Testis (tissue), 2 donors: Measurements from ENCODE around the gene ATP6V1E1.

Experiments used
- POLR2A ChIP-seq: fragments of 450-650 bp; IDR thresholded peaks from one replicate; pipeline ENCODE4 v1.6.1; 2017; ENCODE audit warnings: antibody characterized with exemption, mild to moderate bottlenecking, moderate library complexity
- TF ChIP-seq, protein P1 (sequence below), 3 experiments: fragments of 450-650 bp in 2 of 3; fragments of 200-600 bp in 1 of 3; sonication (generic) in 1 of 3; IDR thresholded peaks; one replicate each; pipeline ENCODE4 v1.5.1; 2016 to 2019; ENCODE audit warnings: antibody characterized with exemption in 3 of 3, mild to moderate bottlenecking in 2 of 3, moderate library complexity in 1 of 3

- TF ChIP-seq, protein P1, sequence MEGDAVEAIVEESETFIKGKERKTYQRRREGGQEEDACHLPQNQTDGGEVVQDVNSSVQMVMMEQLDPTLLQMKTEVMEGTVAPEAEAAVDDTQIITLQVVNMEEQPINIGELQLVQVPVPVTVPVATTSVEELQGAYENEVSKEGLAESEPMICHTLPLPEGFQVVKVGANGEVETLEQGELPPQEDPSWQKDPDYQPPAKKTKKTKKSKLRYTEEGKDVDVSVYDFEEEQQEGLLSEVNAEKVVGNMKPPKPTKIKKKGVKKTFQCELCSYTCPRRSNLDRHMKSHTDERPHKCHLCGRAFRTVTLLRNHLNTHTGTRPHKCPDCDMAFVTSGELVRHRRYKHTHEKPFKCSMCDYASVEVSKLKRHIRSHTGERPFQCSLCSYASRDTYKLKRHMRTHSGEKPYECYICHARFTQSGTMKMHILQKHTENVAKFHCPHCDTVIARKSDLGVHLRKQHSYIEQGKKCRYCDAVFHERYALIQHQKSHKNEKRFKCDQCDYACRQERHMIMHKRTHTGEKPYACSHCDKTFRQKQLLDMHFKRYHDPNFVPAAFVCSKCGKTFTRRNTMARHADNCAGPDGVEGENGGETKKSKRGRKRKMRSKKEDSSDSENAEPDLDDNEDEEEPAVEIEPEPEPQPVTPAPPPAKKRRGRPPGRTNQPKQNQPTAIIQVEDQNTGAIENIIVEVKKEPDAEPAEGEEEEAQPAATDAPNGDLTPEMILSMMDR (IDR thresholded peaks at IDR 0.05), result no peak
- TF ChIP-seq POLR2A, result no peak
These were observed 2.6 kb upstream of the ATP6V1E1 start for GRCh38 chr22:17631076-17631565.
